ENCODE measurements around the gene PRDX6.

PRDX6 gene

DNA sequence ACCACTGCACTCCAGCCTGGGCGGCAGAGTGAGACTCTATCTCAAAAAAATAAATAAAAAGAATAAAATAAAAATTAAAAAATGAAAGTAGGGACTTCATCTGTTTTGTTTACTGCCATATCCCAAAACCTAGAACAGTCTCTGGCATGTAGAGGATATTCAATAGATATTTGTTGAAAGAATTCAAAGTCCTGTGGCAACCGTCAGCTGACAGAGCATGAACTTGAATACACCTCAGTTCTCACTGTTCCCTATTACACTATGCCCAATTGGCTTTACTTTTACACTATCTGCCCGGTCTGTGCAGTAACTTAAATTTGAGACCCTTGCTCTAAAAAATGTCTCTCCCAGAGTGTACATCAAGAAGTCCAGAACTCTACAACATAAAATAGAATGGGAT is 46.2 kb downstream of the PRDX6 start:
- H3K4me3 ChIP-seq (ENCODE audit: low read depth, low read length), result no peak overlapping the region
- no peak for DNase-seq (ENCODE audit: low read depth)
- TF ChIP-seq, protein P1, sequence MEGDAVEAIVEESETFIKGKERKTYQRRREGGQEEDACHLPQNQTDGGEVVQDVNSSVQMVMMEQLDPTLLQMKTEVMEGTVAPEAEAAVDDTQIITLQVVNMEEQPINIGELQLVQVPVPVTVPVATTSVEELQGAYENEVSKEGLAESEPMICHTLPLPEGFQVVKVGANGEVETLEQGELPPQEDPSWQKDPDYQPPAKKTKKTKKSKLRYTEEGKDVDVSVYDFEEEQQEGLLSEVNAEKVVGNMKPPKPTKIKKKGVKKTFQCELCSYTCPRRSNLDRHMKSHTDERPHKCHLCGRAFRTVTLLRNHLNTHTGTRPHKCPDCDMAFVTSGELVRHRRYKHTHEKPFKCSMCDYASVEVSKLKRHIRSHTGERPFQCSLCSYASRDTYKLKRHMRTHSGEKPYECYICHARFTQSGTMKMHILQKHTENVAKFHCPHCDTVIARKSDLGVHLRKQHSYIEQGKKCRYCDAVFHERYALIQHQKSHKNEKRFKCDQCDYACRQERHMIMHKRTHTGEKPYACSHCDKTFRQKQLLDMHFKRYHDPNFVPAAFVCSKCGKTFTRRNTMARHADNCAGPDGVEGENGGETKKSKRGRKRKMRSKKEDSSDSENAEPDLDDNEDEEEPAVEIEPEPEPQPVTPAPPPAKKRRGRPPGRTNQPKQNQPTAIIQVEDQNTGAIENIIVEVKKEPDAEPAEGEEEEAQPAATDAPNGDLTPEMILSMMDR (IDR thresholded peaks at IDR 0.05; ENCODE audit: insufficient read depth, low read depth, low read length, missing control alignments), result no peak

DNA sequence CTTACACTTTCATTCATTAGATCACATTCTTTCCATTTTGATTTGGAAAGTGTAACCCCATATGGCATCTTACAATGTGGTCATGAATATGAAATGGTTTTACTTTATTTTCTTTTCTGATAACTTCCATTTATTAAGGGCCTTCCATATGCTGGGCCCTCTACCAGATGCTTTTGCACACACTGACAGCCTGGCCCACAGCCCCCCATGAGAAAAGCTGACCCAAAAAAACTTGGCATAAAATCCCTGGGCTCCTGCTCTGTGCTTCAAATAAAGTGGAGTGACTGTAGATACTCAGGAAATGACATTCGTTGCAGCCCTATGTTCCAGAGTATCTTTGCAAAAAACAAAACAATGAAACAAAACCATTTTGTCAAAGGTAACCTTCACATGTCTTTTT is 48.8 kb downstream of the PRDX6 start:
- TF ChIP-seq, protein P1 (IDR thresholded peaks at IDR 0.05; ENCODE audit: insufficient read depth, low read depth, low read length, missing control alignments), result no peak
- H3K4me3 ChIP-seq (ENCODE audit: low read depth, low read length), result no peak overlapping the region
- no peak for DNase-seq (ENCODE audit: low read depth)

DNA sequence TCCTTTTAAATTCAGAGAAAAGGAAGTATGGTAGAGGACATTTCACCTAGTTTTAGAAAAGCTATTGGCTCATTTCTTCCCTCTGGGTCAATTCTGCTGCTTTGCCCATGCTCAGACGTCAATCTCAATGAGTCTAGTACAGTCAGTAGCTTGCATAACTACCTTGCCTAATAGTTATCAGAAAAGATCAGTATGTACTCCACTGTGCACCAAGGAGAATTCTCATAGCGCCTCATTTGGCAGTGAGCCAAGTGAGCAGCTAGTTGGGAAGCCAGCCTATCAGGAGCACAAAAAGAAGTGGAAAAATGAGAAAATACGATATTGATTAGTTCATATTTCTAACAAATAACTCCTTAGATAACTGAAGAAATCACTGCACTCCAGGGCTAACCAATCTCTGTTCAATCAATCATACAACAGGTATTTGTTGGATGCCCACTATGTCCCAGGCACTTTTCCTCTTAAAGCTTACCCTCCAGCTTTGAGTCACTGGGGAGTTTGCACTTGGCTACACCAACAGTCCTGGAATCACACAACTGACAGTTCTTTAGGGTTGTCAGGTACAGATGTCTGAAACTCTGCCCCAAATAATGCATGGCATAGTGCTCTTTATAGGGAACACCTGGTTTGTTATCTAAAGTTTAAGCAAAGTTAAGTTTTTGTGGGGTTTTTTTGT is 50.2 kb downstream of the PRDX6 start:
- H3K4me3 ChIP-seq (ENCODE audit: low read depth, low read length), result no peak overlapping the region
- DNase-seq (ENCODE audit: low read depth), result no peak
- TF ChIP-seq, protein P1 (IDR thresholded peaks at IDR 0.05; ENCODE audit: insufficient read depth, low read depth, low read length, missing control alignments), result no peak

DNA sequence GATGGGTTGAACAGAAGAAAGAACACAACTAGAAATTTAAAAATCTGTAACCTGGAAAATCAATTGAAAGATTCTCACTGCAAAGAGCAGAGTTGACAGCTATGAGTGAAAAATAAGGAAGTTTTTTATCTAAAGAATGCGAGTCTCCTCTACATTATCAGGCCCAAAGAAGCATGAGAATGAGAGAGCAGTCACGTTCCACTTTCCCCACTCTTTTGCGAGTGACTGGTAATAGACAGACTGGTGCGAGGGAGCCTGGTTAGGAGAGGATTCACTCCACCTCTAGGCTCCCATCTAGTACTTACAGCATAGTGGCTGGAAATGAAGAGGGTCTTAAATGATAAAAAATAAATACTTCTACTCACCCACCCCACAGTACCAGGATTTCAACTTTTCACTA is 52.0 kb downstream of the PRDX6 start:
- DNase-seq (ENCODE audit: low read depth), result no peak
- TF ChIP-seq, protein P1 (IDR thresholded peaks at IDR 0.05; ENCODE audit: insufficient read depth, low read depth, low read length, missing control alignments), result no peak

DNA sequence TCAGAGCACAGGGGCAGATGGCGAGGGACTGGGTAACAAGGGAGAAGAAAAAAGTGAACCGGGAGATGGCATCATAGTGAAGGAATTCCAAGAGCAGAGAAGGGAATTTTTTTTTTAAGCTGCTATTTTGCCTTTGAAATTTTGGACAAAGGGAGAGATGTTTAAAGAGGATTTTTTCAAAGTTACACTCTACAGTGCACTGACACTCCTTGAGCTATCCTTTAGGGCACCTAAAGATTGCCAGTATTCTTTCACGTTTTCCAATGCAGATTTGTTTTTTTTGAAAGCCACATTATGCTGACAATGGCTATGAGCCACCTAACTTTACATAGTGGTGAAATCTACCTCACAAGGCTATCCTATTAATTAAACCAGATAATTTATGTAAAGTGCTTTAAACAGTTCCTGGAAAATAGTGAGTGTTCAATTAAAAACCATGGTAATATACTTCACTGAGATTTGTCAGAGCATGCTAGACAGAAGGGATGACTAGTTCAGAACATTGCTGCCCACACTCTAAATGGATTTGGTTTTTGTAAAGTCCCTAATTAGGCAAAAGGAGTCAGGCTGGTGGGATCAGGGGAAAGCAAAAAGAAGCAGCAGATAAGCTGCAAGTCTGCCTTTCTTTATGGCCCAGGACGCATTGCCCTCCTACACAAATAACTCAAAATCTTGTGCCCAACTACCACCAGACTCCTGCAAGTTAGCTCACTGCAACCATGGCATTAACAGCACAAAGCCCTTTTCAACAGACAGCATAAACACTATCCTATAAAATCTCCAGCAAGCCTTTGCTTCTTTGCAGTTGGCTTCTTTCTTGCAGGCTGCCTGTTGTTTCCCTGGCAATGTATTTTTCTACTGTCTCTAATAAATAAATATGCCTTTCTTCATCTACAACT is 53.9 kb downstream of the PRDX6 start:
- TF ChIP-seq, protein P1 (IDR thresholded peaks at IDR 0.05; ENCODE audit: insufficient read depth, low read depth, low read length, missing control alignments), result no peak
- DNase-seq (ENCODE audit: low read depth), result no peak
- no peak overlapping the region for H3K4me3 ChIP-seq (ENCODE audit: low read depth, low read length)

More for the DNA sequence above, 52.0 kb downstream of the PRDX6 start:
- H3K4me3 ChIP-seq (ENCODE audit: low read depth, low read length), result no peak overlapping the region

DNA sequence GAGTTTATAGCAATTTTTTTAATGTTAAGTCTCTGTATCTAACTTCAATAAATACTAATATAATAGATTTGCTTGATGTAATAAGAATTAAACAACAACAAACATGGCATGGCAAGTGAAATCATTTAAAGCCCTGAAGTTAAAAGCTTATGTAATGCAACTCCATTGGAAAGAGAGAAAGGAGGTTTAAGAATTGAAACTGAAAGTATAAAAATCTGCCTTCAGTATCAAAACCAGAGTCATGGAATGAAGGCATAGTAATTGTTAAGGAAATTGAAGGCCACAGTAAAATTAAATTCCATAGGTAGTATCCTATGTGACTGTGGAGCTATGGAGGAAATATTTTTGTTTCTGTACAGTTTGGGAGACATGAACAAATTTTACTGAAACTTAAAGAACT is 55.1 kb downstream of the PRDX6 start:
- no peak for DNase-seq (ENCODE audit: low read depth)
- TF ChIP-seq, protein P1 (IDR thresholded peaks at IDR 0.05; ENCODE audit: insufficient read depth, low read depth, low read length, missing control alignments), result no peak
- H3K4me3 ChIP-seq (ENCODE audit: low read depth, low read length), result no peak overlapping the region

Data from GM12865 (cell line).